Transverse colon (tissue), 4 donors: ENCODE measurements around the gene TJP1. TPM values are rescaled to one million over a fixed set of nuclear protein-coding genes. Genes with fewer than 3 reads are reported as not detected.

Experiments used
- DNase-seq: peaks from one replicate; pipeline ENCODE4 v3.0.0-alpha.2; 2019
- H3K27ac ChIP-seq, 4 donors: fragments of 200-600 bp; sonication (generic); 2 replicates each; pipeline ENCODE4 v1.5.1; 2016 to 2018; ENCODE audit warnings: inconsistent platforms in 4 of 4
- H3K27me3 ChIP-seq: fragments of 200-600 bp; sonication (generic); 2 replicates; pipeline ENCODE4 v1.5.1; 2017; ENCODE audit warnings: inconsistent platforms
- H3K36me3 ChIP-seq, 4 donors: fragments of 200-600 bp; sonication (generic); 2 replicates each; pipeline ENCODE4 v1.5.1; 2017 to 2019; ENCODE audit warnings: inconsistent platforms in 4 of 4
- H3K4me1 ChIP-seq, 4 donors: fragments of 200-600 bp; sonication (generic); 2 replicates each; pipeline ENCODE4 v1.5.1; 2017 to 2020; ENCODE audit warnings: inconsistent platforms in 4 of 4
- H3K4me3 ChIP-seq, 4 donors: fragments of 200-600 bp; sonication (generic); 1 replicate in 1 of 4; 2 replicates in 3 of 4; pipeline versions ENCODE4 v1.5.1 to v1.6.1; 2017 to 2019; ENCODE audit warnings: inconsistent platforms in 4 of 4
- H3K9me3 ChIP-seq, 2 donors: fragments of 200-600 bp; sonication (generic); 2 replicates each; pipeline ENCODE4 v1.5.1; 2017 to 2019; ENCODE audit warnings: inconsistent platforms in 2 of 2
- CTCF ChIP-seq, 5 experiments: fragments of 200-600 bp in 3 of 5; fragments of 450-650 bp in 2 of 5; sonication (generic) in 3 of 5; IDR thresholded peaks; 1 replicate in 2 of 5; 2 replicates in 3 of 5; pipeline ENCODE4 v1.5.1; 2016 to 2017; ENCODE audit warnings: antibody characterized with exemption in 5 of 5, inconsistent platforms in 3 of 5, mild to moderate bottlenecking in 2 of 5, moderate library complexity in 1 of 5
- EP300 ChIP-seq: sonication (generic); formaldehyde crosslinking; IDR thresholded peaks from one replicate; pipeline ENCODE4 v1.6.1; 2017; ENCODE audit warnings: antibody characterized with exemption, low read depth
- POLR2A ChIP-seq: fragments of 450-650 bp; IDR thresholded peaks from one replicate; pipeline ENCODE4 v1.6.1; 2016; ENCODE audit warnings: antibody characterized with exemption, mild to moderate bottlenecking, moderate library complexity
- POLR2AphosphoS5 ChIP-seq, 3 donors: sonication (generic); formaldehyde crosslinking; IDR thresholded peaks; one replicate each; pipeline ENCODE4 v1.6.1; 2016; ENCODE audit warnings: antibody characterized with exemption in 3 of 3
- WGBS, 2 donors: methylation state at CpG; one replicate each; pipeline ENCODE4 v1.1.5; 2018; ENCODE audit warnings: low coverage in 1 of 2; 5-methylcytosine and 5-hydroxymethylcytosine counted together
- in situ Hi-C, 4 donors: fragments of 200-750 bp; cut with MboI; loops; one replicate each; pipeline versions ENCODE4 v1.15.0 to v1.15.1; 2017; ENCODE audit warnings: low sequenced_read_pairs in 3 of 4, low pct_ligation_motif_present in 1 of 4, low pct_unique_long_range_greater_than_20kb in 1 of 4
- intact Hi-C: fragments of 100-400 bp; cut with DNase I; formaldehyde crosslinking; loops from one replicate; pipeline ENCODE4 v1.15.1; 2023; ENCODE audit warnings: low total_unique reads
- total RNA-seq, 4 donors: library from RNA; depleted of rRNA; stranded (reverse); fragments of >200 nt; gene quantifications; one replicate each; pipeline ENCODE4 v1.1.0, GENCODE V29; 2016

Gene TJP1
- total RNA-seq, 4 donors from 2014 or later, result 69.9 to 119 (median 93.0) TPM

- Histone ChIP-seq H3K4me1 (no peaks in the 10 kb centered on the region), H3K27ac (no peak overlapping the region), H3K9me3 (no peaks in the 10 kb centered on the region), H3K4me3 (no peak overlapping the region), H3K27me3 (no peaks in the 10 kb centered on the region), H3K36me3 (peaks cover 0 to 54% (median 12%) of the 10 kb centered on the region in 4 donors)
- 79 to 100% methylated on average over 4 of the region's 4 CpGs for WGBS, 2 donors
- in situ Hi-C loops, result no loop called here
- intact Hi-C loops, result no loop called here
- TF ChIP-seq EP300 (no peak), POLR2A (no peak), POLR2AphosphoS5 (IDR thresholded peaks at IDR 0.05) (no peak)
- DNase-seq, result no peak
These were observed 113.7 kb downstream of the TJP1 start for GRCh38 chr15:29708519-29708918.

DNA sequence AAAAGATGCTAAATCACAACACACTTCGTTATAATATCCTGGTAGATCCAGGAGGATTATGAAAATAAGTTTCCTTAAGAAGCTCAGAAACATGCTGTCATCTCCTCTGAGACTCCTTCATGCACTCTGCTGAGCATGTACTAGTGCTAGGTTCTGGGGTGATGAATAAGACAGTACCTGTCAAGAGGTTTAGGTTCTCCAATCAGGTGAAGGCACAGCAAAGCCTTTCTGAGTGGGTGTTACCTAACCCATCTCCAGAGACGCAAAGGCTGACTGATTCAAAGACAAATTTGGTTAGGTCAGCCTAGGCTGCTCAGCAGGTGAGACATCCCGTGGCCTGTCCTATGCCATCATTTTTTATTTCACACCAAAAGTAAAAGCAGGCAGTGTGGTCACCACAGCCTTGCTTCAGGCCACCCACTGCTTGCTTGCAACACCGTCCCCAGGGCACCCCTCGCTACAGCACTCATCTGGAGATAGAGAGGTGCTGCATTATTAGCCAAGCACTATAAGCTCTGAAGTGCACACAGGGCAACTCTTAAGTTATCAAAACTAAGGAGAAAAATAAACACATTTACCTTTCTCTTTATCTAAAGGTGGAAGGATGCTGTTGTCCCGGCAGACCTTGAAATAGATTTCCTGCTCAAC, 117.2 kb downstream of the TJP1 start:
- no peak overlapping the region for H3K27ac ChIP-seq
- in situ Hi-C loops, result no loop called here
- no peaks in the 10 kb centered on the region for H3K27me3 ChIP-seq
- TF ChIP-seq POLR2AphosphoS5 (IDR thresholded peaks at IDR 0.05) (no peak), EP300 (no peak), POLR2A (no peak), CTCF (IDR thresholded peaks at IDR 0.05) (no peak)
- no peaks in the 10 kb centered on the region for H3K9me3 ChIP-seq
- 74 to 85% methylated on average over 2 to 6 of the region's 6 CpGs for WGBS, 2 donors
- DNase-seq, result no peak
- intact Hi-C loops, result no loop called here
- no peak overlapping the region for H3K4me3 ChIP-seq
- H3K36me3 ChIP-seq, result peaks cover 0 to 65% (median 22%) of the 10 kb centered on the region in 4 donors
- no peaks in the 10 kb centered on the region for H3K4me1 ChIP-seq

- intact Hi-C loops, result no loop called here
- WGBS, 2 donors, result 83 to 86% methylated on average over 5 of the region's 5 CpGs
- TF ChIP-seq EP300, result no peak
- no peak for TF ChIP-seq POLR2A
- no peak for TF ChIP-seq CTCF (IDR thresholded peaks at IDR 0.05)
- no peak for TF ChIP-seq POLR2AphosphoS5 (IDR thresholded peaks at IDR 0.05)
- peaks cover 0 to 30% (median 14%) of the 10 kb centered on the region in 4 donors for H3K36me3 ChIP-seq
- no peak overlapping the region for H3K4me3 ChIP-seq
- no peaks in the 10 kb centered on the region for H3K4me1 ChIP-seq
- no peak for DNase-seq
- no peak overlapping the region for H3K27ac ChIP-seq
- in situ Hi-C loops, result no loop called here
- no peaks in the 10 kb centered on the region for H3K27me3 ChIP-seq
- H3K9me3 ChIP-seq, result no peaks in the 10 kb centered on the region
These were observed 121.1 kb downstream of the TJP1 start for GRCh38 chr15:29701151-29701550.

GRCh38 chr15:29700296-29700695, 122.0 kb downstream of the TJP1 start:
- TF ChIP-seq POLR2A (no peak), CTCF (IDR thresholded peaks at IDR 0.05) (no peak), POLR2AphosphoS5 (IDR thresholded peaks at IDR 0.05) (no peak), EP300 (no peak)
- in situ Hi-C loops, result no loop called here
- WGBS, 2 donors, result 18 to 31% methylated on average over 3 of the region's 3 CpGs

More at GRCh38 chr15:29700296-29700695, 122.0 kb downstream of the TJP1 start:
- Histone ChIP-seq H3K27me3 (no peaks in the 10 kb centered on the region), H3K36me3 (peaks cover 0 to 28% (median 14%) of the 10 kb centered on the region in 4 donors), H3K4me1 (no peaks in the 10 kb centered on the region), H3K4me3 (no peak overlapping the region), H3K9me3 (no peaks in the 10 kb centered on the region), H3K27ac (no peak overlapping the region)
- no peak for DNase-seq
- intact Hi-C loops, result no loop called here
